Naive thymus-derived CD4-positive, alpha-beta T cell (primary cell): ENCODE results near the gene SF1. TPM values are rescaled to one million over a fixed set of nuclear protein-coding genes. Genes with fewer than 3 reads are reported as not detected.

Experiments used
- ATAC-seq: fragments of 150-1000 bp; cut with Tn5 transposase; 2 replicates; pipeline ENCODE4 v1.10.0; 2021; ENCODE audit warnings: mild to moderate bottlenecking, moderate library complexity
- CTCF ChIA-PET: fragments of 350-600 bp; sonication (Branson Sonifier 250); formaldehyde crosslinking; loops from one replicate; lab custom pipeline; 2021; ENCODE audit warnings: antibody characterized with exemption; lab: Charles Lee
- POLR2A ChIA-PET: fragments of 350-600 bp; sonication (Branson Sonifier 250); formaldehyde crosslinking; loops from one replicate; lab custom pipeline; 2021; ENCODE audit warnings: antibody characterized with exemption, inconsistent platforms; lab: Charles Lee
- DNase-seq, 9 donors: peaks; one replicate each; pipeline versions ENCODE4 v3.0.0 to v3.0.0-alpha.2; 2020 to 2022; ENCODE audit warnings: mixed read lengths in 1 of 9
- H3K27ac ChIP-seq: one replicate; pipeline ENCODE4 v1.7.0; 2013; ENCODE audit warnings: mild to moderate bottlenecking, low read depth, low read length, moderate library complexity
- H3K27me3 ChIP-seq, 2 donors: one replicate each; pipeline ENCODE4 v1.7.0; 2013; ENCODE audit warnings: low read length in 2 of 2, mild to moderate bottlenecking in 2 of 2, moderate library complexity in 2 of 2; ENCODE audit not compliant: control insufficient read depth in 2 of 2, insufficient read depth in 2 of 2
- H3K36me3 ChIP-seq, 3 experiments: 1 replicate in 2 of 3; 2 replicates in 1 of 3; pipeline ENCODE4 v1.7.0; 2013; ENCODE audit warnings: low read length in 3 of 3, mild to moderate bottlenecking in 3 of 3, moderate library complexity in 1 of 3; ENCODE audit not compliant: insufficient read depth in 3 of 3, control insufficient read depth in 2 of 3
- H3K4me1 ChIP-seq, 2 donors: one replicate each; pipeline ENCODE4 v1.7.0; 2013; ENCODE audit warnings: low read length in 2 of 2, mild to moderate bottlenecking in 2 of 2, moderate library complexity in 1 of 2; ENCODE audit not compliant: control insufficient read depth in 2 of 2, insufficient read depth in 2 of 2
- H3K4me3 ChIP-seq: 2 replicates; pipeline ENCODE4 v1.7.0; 2013; ENCODE audit warnings: mild to moderate bottlenecking, low read length
- H3K9me3 ChIP-seq, 3 experiments: 1 replicate in 2 of 3; 2 replicates in 1 of 3; pipeline ENCODE4 v1.7.0; 2013; ENCODE audit warnings: low read length in 3 of 3; ENCODE audit not compliant: control insufficient read depth in 2 of 3
- H3K27ac Mint-ChIP-seq, 9 donors: one replicate each; pipeline ENCODE4 v1.8.0; 2020 to 2022; ENCODE audit warnings: mixed read lengths in 9 of 9, mild to moderate bottlenecking in 8 of 9, moderate library complexity in 5 of 9, inconsistent platforms in 2 of 9
- H3K27me3 Mint-ChIP-seq, 5 donors: one replicate each; pipeline ENCODE4 v1.8.0; 2021 to 2022; ENCODE audit warnings: mixed read lengths in 5 of 5, mild to moderate bottlenecking in 1 of 5
- H3K36me3 Mint-ChIP-seq, 5 donors: one replicate each; pipeline ENCODE4 v1.8.0; 2020 to 2022; ENCODE audit warnings: mixed read lengths in 5 of 5, mild to moderate bottlenecking in 3 of 5, inconsistent platforms in 1 of 5
- H3K4me1 Mint-ChIP-seq, 7 donors: one replicate each; pipeline ENCODE4 v1.8.0; 2020 to 2022; ENCODE audit warnings: mixed read lengths in 7 of 7, mild to moderate bottlenecking in 3 of 7, inconsistent platforms in 1 of 7
- H3K4me3 Mint-ChIP-seq, 10 donors: one replicate each; pipeline ENCODE4 v1.8.0; 2020 to 2022; ENCODE audit warnings: mild to moderate bottlenecking in 10 of 10, mixed read lengths in 10 of 10, moderate library complexity in 6 of 10, inconsistent platforms in 2 of 10
- H3K9me3 Mint-ChIP-seq, 11 donors: one replicate each; pipeline ENCODE4 v1.8.0; 2020 to 2022; ENCODE audit warnings: mixed read lengths in 11 of 11, mild to moderate bottlenecking in 4 of 11, inconsistent platforms in 1 of 11, moderate library complexity in 1 of 11
- intact Hi-C, 2 donors: fragments of 100-400 bp; cut with micrococcal nuclease; formaldehyde crosslinking; loops; one replicate each; pipeline ENCODE4 v1.15.1; 2023
- polyA plus RNA-seq, 2 donors: library from polyadenylated mRNA; unstranded; fragments of 300-500 nt; fragmentation: Illumina TruSeq; gene quantifications; one replicate each; pipeline ENCODE4 v1.2.3, GENCODE V29; 2021
- total RNA-seq, 6 experiments: library from RNA in 5 of 6; stranded (reverse) in 5 of 6; gene quantifications; 1 replicate in 5 of 6; 2 replicates in 1 of 6; pipeline ENCODE4 v1.2.3 and lab custom pipeline; 2021 to 2026

The SF1 gene
- total and polyA plus RNA-seq, 7 experiments from 2014 or later, result 101 to 1,612 (median 901) TPM

DNA sequence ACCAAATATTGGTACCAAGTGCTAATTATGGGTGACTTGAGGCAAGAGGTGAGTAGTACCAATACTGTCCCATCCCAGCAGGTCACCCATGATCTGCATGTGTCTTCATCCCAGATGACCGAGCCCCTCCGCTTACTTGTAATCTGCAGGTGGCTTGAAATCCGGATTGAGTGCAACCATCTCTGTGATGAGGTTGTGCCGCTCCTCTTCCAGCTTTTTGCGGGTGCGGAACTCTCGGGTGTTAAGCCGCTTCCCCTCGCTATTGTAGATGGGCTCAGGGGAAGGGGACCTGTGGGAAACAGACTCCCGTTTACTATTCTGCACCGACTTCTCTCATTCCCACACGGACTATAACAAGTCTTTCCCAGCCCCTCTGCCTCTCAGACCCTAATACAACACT is 8.2 kb downstream of the SF1 start:
- DNase-seq, result no peak
- Mint-ChIP-seq H3K9me3 (peaks cover 0 to 2% (median 0%) of the 10 kb centered on the region in 11 donors), H3K4me3 (peak overlapping the region in 5 of 10 donors; percentile 4 to 95 (median 52)), H3K27ac (peak overlapping the region in 8 of 9 donors; percentile 50 to 88 (median 80)), H3K36me3 (peaks cover 18 to 88% (median 75%) of the 10 kb centered on the region in 5 donors), H3K27me3 (no peaks in the 10 kb centered on the region), H3K4me1 (peaks cover 58 to 97% (median 87%) of the 10 kb centered on the region in 7 donors)
- Histone ChIP-seq H3K9me3 (no peaks in the 10 kb centered on the region), H3K27me3 (no peaks in the 10 kb centered on the region), H3K4me1 (peaks cover 51 to 85% of the 10 kb centered on the region in 2 donors), H3K36me3 (peaks cover 64 to 95% (median 83%) of the 10 kb centered on the region in 3 experiments), H3K4me3 (no peak overlapping the region), H3K27ac (peak overlapping the region; percentile 41)
- intact Hi-C loops, result loop anchor here in 1 of 2 donors (10.0 kb wide), 1 partner anchor 655 kb away; the partner anchor contains the start of gene NEAT1
- no peak for ATAC-seq
- ChIA-PET CTCF (interaction anchor here (2.3 to 19.1 kb wide), 2 partner anchors 15 to 23 kb away, joined by 13 to 305 read pairs; partner anchors contain the start of gene RASGRP2), POLR2A (interaction anchor here (0.7 to 39.7 kb wide), 5 partner anchors 5 to 365 kb away, joined by 3 to 1956 read pairs (median 6); partner anchors contain the start of genes PYGM, RASGRP2 and SF1)

DNA sequence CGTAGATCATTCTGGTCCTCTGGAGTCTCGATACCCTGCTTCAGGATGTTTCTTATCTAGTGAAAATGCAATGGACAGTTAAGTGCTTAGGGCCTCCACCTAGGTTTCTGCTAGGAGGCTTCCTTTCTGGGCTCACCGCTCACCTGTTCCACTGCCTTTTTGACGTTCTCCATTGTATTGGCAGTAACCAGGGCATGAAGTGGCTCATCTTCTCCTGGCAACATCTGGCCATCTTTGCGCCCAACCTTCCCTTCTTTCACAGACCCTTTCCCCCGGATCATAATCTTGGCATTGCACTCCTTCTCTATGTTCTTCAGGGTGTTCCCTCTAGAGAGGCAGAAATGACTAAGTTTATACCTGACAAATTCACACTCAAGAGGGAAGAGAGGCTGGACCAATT is 9.1 kb downstream of the SF1 start:
- Mint-ChIP-seq H3K36me3 (peaks cover 25 to 88% (median 77%) of the 10 kb centered on the region in 5 donors), H3K27ac (peak overlapping the region; percentile 65 to 94 (median 90)), H3K4me1 (peaks cover 60 to 97% (median 87%) of the 10 kb centered on the region in 7 donors), H3K27me3 (no peaks in the 10 kb centered on the region), H3K9me3 (peaks cover 0 to 4% (median 0%) of the 10 kb centered on the region in 11 donors), H3K4me3 (peak overlapping the region in 8 of 10 donors; percentile 6 to 96 (median 52))
- no peak for DNase-seq
- peak overlapping the region; percentile 41 for H3K27ac ChIP-seq
- H3K36me3 ChIP-seq, result peaks cover 66 to 95% (median 77%) of the 10 kb centered on the region in 3 experiments
- H3K9me3 ChIP-seq, result no peaks in the 10 kb centered on the region
- ChIA-PET CTCF (interaction anchor here (0.7 to 19.1 kb wide), 2 partner anchors 15 to 22 kb away, joined by 4 to 305 read pairs; partner anchors contain the start of gene RASGRP2), POLR2A (interaction anchor here (0.7 to 39.7 kb wide), 4 partner anchors 4 to 79 kb away, joined by 3 to 1956 read pairs (median 980); partner anchors contain the start of genes PYGM, RASGRP2 and SF1)
- no peaks in the 10 kb centered on the region for H3K27me3 ChIP-seq
- peaks cover 54 to 83% of the 10 kb centered on the region in 2 donors for H3K4me1 ChIP-seq
- no peak for ATAC-seq
- H3K4me3 ChIP-seq, result no peak overlapping the region
- intact Hi-C loops, result no loop called here

DNA sequence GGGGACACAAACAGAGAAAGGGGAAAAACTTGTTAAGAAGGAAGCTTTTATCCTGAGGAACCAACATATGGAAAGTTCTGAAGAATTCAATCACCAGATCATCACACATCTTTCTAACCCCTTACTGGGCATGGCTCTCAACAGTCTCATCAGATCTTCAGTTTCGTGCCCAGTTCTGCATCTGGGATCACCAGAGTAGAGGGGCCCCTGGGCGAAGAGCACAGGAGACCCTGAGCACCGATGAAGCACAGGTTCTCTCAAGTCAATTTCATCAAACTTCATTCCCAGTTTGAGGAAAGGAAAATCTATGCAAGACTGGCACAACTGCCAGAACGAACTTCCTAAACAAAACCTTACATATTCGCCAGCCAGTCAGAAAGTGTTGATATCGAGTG is 10.0 kb downstream of the SF1 start:
- peaks cover 54 to 84% of the 10 kb centered on the region in 2 donors for H3K4me1 ChIP-seq

DNA sequence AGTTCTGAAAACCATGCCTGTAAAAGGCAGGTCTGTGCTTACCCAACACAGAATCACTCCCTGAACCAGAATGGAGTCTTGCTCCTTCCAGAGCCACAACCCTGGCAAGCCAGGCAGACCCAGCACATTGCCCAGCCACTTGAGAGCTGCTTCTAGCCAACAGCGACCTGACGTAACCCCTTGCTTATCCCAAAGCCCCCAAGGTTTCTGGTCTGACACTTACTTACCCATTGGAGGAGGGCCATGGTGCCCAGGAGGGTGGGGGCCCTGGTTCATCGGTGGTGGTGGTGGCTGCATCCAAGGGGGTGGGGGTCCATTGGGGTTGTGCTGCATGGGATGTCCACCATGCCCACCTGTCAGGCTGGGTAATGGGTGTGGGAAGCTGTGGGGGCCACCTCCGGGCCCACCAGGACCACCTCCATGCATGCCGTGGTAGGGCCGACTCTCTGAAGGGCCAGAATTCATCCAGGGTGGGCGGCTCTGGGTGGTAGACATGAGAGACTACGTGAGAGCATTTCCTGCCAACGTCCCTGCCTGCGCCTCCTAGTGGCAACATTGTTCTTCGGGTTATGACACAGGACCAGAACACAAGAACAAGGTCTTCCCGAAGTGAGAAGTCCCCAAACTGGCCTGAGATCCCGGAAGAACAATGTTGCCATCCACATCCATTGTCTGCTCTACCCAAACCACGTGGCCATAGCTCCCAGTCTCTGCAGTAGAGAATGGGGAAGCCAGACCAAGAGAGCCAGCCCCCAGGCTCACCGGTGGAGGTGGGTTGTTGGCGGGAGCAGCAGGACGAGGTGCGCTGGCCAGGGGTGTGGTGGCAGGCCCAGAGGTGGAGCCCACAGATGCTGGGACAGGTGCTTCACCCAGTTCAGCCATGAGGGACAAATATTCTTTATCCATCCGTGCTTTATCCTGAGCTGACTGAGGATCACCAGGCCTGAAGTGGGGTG is 10.7 kb downstream of the SF1 start:
- Mint-ChIP-seq H3K4me1 (peaks cover 59 to 97% (median 88%) of the 10 kb centered on the region in 7 donors), H3K27me3 (no peaks in the 10 kb centered on the region), H3K4me3 (peak overlapping the region; percentile 51 to 96 (median 78)), H3K36me3 (peaks cover 28 to 83% (median 75%) of the 10 kb centered on the region in 5 donors), H3K9me3 (peaks cover 0 to 4% (median 0%) of the 10 kb centered on the region in 11 donors), H3K27ac (peak overlapping the region; percentile 79 to 97 (median 90))
- DNase-seq, result peak; percentile 65 to 86 (median 78)
- ChIA-PET CTCF (interaction anchor here (0.6 to 19.1 kb wide), 7 partner anchors 8 to 194 kb away, joined by 3 to 305 read pairs (median 3); partner anchors contain the start of genes PYGM and RASGRP2), POLR2A (interaction anchor here (0.9 to 39.7 kb wide), 7 partner anchors 3 to 106 kb away, joined by 3 to 1956 read pairs (median 3); partner anchors contain the start of genes PYGM, RASGRP2 and SF1)
- no peaks in the 10 kb centered on the region for H3K9me3 ChIP-seq
- peak; percentile 53 for ATAC-seq
- peaks cover 56 to 89% (median 61%) of the 10 kb centered on the region in 3 experiments for H3K36me3 ChIP-seq
- intact Hi-C loops, result loop anchor here in 1 of 2 donors (1.0 kb wide), 2 partner anchors 10 to 24 kb away; no protein-coding TSS in a partner anchor
- peak overlapping the region; percentile 69 for H3K27ac ChIP-seq
- no peaks in the 10 kb centered on the region for H3K27me3 ChIP-seq
- no peak overlapping the region for H3K4me3 ChIP-seq
- peaks cover 54 to 84% of the 10 kb centered on the region in 2 donors for H3K4me1 ChIP-seq

More for the DNA sequence above, 10.0 kb downstream of the SF1 start:
- Mint-ChIP-seq H3K4me1 (peaks cover 56 to 97% (median 88%) of the 10 kb centered on the region in 7 donors), H3K36me3 (peaks cover 25 to 84% (median 76%) of the 10 kb centered on the region in 5 donors), H3K27me3 (no peaks in the 10 kb centered on the region), H3K27ac (peak overlapping the region; percentile 27 to 94 (median 87)), H3K4me3 (peak overlapping the region in 8 of 10 donors; percentile 44 to 96 (median 78)), H3K9me3 (peaks cover 0 to 4% (median 0%) of the 10 kb centered on the region in 11 donors)
- CTCF ChIA-PET, result interaction anchor here (0.6 to 19.1 kb wide), 6 partner anchors 8 to 90 kb away, joined by 3 to 305 read pairs (median 3); partner anchors contain the start of genes PYGM and RASGRP2
- peaks cover 63 to 89% (median 68%) of the 10 kb centered on the region in 3 experiments for H3K36me3 ChIP-seq
- ATAC-seq, result no peak
- peak overlapping the region; percentile 69 for H3K27ac ChIP-seq
- intact Hi-C loops, result loop anchor here in 1 of 2 donors (1.0 kb wide), 1 partner anchor 9 kb away; no protein-coding TSS in a partner anchor
- H3K9me3 ChIP-seq, result no peaks in the 10 kb centered on the region
- DNase-seq, result peak in 1 of 9 donors; percentile 21
- POLR2A ChIA-PET, result interaction anchor here (0.9 to 39.7 kb wide), 5 partner anchors 3 to 36 kb away, joined by 3 to 1956 read pairs (median 6); partner anchors contain the start of genes PYGM, RASGRP2 and SF1
- no peaks in the 10 kb centered on the region for H3K27me3 ChIP-seq
- H3K4me3 ChIP-seq, result no peak overlapping the region

DNA sequence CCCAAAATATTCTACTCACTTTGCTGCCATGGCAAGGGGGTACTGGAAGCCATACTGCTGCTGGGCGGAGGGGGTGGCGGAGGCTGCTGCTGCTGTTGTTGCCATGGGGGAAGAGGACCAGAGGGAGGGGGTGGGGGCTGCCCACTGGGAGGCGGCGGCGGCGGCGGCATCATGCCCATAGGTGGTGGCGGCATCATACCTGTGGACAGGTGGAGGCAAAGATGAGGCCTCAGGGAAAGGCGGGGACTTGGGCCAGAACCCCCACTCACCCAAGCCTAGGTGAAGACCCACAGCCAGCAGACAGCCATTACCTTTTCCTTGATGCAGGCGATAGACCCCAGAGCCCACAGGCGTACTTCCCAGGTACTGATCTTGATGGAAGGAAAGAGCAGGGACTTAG is 11.5 kb downstream of the SF1 start:
- ATAC-seq, result no peak
- Mint-ChIP-seq H3K36me3 (peaks cover 30 to 79% (median 74%) of the 10 kb centered on the region in 5 donors), H3K4me1 (peaks cover 61 to 97% (median 88%) of the 10 kb centered on the region in 7 donors), H3K9me3 (peaks cover 0 to 5% (median 0%) of the 10 kb centered on the region in 11 donors), H3K4me3 (peak overlapping the region in 9 of 10 donors; percentile 4 to 96 (median 78)), H3K27ac (peak overlapping the region; percentile 79 to 97 (median 90)), H3K27me3 (no peaks in the 10 kb centered on the region)
- intact Hi-C loops, result loop anchor here in 1 of 2 donors (1.0 kb wide), 1 partner anchor 24 kb away; no protein-coding TSS in a partner anchor
- no peak for DNase-seq
- Histone ChIP-seq H3K36me3 (peaks cover 53 to 84% (median 54%) of the 10 kb centered on the region in 3 experiments), H3K27ac (peak overlapping the region; percentile 69), H3K4me1 (peaks cover 56 to 84% of the 10 kb centered on the region in 2 donors), H3K9me3 (no peaks in the 10 kb centered on the region), H3K4me3 (no peak overlapping the region), H3K27me3 (no peaks in the 10 kb centered on the region)
- CTCF ChIA-PET, result interaction anchor here (1.9 to 19.1 kb wide), 3 partner anchors 8 to 20 kb away, joined by 21 to 305 read pairs (median 57); partner anchors contain the start of gene RASGRP2
- POLR2A ChIA-PET, result interaction anchor here (0.9 to 39.7 kb wide), 4 partner anchors 2 to 106 kb away, joined by 3 to 1956 read pairs (median 980); partner anchors contain the start of genes PYGM, RASGRP2 and SF1
